Glomerular visceral epithelial cell (primary cell): ENCODE results near the gene RBM20.
A peak's percentile ranks its signal among the peaks of the same experiment; 100 is the strongest.
"Not testable (repeated sequence)": the region's sequence is repeated elsewhere in the genome, so short reads cannot be mapped to it uniquely, and the experiment has no call there.

Experiments
- DNase-seq: peaks from one replicate; pipeline ENCODE4 v3.0.0-alpha.2; 2016; ENCODE audit errors: extremely low spot score

Gene RBM20

DNA sequence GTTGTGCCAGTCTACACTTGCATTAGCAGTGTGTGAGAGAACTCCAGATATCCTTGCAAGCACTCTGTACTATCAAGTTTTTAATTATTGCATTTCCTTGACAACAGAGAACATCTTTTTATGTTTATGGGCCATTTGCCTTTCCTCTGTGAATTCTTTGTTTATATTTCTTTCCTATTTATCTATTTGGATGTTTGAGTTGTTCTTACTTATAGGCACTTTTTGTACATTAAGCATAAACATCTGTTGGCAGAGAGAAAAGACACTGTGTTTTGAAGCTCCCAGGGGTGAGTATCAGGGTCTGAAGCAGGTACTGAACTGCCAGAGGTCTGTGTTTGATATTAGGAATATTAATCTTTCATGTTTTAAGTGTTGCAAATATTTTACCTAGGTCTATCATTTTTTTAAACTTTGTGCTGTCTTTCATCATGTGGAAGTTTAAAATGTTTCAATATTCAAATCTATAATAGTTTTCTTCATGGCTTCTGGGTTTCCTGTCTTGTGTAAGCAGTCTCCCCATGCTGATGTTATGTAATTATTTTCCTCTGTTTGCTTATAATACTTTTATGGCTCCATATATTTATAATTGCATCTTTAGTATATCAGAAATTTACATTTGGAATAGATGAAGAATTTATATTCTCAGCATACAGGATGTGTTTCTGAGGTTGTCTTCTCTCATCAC is 209.9 kb downstream of the RBM20 start:
- no peak for DNase-seq

- DNase-seq, result no peak
Measured at GRCh38 chr10:110857265-110858171, 213.4 kb downstream of the RBM20 start.

DNA sequence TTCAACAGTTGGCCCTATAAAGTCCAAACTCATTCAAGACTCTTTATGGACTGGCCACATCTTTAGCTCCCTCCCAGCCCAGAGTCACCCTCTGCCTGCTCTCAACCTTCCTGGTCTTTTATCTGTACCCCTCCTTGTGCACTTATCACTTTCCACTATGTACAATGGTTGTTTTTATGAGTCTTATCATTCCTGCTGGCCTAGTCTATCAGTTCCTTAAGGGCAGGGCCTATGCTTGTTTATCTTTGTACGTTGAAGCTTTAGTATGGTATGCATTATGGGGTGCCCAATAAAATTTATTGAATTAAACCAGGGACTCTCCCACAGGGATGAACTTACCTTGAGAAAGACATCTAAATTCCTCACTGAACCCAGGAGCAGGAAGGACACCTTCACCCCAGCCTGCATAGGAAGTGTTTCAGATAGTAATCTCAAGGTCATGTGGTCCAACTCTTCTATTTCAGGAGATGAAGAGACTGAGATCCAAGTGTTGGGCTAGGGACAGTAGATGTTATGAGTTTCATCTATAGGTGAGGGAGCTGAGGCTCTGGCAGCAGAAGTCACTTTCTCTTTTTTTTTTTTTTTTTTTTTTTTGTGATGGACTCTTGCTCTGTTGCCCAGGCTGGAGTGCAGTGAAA is 214.3 kb downstream of the RBM20 start:
- DNase-seq, result no peak

DNA sequence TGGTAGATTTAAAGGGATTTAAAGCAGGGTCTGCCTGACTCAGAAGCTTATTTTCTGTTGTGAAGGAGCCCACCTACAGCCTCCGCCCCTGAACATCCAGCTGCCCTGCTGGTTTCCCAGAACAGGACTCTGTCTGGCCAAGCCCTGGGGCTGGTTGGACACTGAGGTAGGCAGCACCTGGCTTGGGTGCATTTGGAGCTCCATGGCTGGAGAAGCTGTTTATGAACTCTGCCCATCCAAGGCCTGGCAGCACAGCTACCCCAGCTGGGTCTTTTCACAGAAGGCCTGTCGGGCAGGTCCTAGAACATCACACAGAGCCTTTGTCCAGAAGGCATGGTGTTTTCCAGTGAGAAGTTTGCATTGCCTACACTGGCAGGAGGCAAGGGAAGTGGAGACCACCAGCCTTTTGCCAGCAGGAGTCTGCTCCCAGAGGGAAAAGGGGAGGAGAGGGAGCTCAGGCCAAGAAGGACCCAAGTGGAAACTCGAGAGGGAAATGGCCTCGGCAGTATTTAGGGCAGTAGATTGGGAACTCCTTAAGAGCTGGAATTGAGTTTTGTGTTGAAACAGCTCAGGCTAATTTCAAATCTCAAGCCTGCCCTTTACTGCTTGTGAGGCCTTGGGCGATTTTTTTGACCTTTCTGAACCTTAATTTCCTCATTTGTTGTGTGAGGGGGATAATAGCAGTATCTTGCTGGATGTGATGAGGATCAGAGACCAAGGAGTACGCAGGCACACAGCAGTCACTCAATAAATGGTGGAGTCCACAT is 215.3 kb downstream of the RBM20 start:
- no peak for DNase-seq

DNA sequence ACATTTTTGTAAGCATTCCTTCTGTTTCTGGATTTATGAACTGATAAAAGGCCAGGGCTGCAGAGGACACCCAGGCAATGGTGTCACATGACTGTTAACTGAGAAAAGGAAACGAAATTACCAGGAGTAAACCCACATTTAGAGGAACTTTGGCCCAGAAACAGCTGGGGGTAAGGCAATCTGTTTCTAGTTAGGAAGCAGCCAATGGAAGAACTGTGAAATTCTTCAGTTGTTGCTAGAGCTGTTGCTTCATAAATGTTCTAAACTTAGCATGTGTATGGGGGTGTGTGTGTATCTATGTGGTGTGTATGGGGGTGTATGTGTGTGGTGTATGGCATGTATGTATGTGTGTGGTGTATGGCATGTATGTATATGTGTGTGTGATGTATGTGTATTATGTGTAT is 215.8 kb downstream of the RBM20 start:
- no peak for DNase-seq

- DNase-seq, result no peak
Measured at GRCh38 chr10:110860576-110861241, 216.6 kb downstream of the RBM20 start.

DNA sequence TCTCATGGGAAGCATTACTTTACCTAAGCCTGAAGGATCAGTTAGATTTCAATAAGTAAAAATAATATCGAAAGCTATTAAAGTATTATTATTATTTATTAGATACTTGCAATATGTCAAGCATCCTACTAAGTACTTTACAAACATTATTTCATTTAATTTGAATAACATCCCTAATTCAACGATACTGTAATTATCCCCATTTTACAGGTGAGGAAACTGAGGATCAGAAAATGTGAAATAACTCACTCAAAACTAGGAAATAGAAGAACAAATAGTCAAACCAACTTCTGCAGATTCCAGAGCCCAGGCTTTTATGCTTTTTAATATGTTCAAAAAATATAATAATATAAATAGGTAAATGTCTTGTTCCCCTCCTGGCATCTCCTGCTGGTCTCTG is 217.3 kb downstream of the RBM20 start:
- DNase-seq, result no peak

DNA sequence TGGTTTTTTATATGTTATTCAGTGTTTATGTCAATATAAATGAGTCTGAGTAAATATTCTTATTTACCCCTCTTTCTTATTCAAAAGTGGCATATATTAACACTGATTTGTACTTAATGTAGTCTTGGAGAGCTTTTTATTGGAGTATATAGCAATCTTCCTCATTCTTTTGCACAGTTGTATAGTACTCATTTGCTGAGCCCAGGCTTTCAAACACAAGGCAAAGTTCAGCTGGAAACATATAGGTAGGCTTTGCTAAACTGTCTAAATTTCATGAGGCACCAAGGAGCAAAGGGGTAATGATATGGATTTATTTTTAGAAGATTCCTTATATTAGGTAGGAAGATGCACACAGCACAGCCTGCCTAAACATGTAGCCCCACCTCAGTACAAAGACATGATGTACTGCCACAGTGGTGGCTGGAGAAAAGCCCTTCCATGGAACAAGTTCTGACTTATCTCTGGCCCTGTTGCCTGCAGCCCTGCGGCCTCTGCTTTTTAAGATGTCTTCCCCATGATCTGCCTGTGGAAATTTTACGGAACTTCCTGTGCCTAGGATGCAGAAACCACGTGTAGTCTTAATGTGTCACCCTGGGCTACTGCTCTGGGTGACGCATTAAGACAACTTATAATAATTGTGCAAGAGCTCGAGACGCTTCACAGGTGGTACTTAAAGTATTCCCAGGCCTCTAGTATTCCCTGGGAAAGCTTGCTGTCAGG is 218.0 kb downstream of the RBM20 start:
- DNase-seq, result no peak

- DNase-seq, result no peak
Measured at GRCh38 chr10:110862961-110863360, 218.8 kb downstream of the RBM20 start.

GRCh38 chr10:110863361-110863760 is 219.2 kb downstream of the RBM20 start:
- DNase-seq, result no peak

GRCh38 chr10:110863956-110864355 is 219.8 kb downstream of the RBM20 start:
- no peak for DNase-seq

DNA sequence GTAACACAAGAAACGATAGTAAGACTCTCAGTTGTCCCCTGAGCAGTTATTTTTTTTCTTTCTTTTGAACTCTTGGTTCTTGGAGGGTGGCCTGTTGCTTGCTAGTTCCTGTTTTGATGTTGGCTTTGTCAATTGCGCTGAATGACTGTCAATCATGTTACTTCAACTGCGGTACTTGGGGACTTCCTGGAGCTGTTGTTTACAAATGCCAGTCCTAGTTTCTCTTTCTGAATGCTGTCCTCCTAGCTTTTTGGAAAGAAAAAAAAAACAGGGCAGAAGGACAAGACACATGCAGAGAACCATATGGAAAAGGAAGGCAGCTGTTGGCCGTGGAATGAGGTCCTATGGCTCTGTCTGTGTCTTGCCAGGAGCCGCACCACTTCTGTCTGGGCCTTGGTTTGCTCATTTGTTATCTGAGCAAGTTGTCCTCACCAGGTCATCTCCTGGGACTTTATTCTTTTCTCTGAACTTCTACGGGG is 220.6 kb downstream of the RBM20 start:
- no peak for DNase-seq

- peak; percentile 10 for DNase-seq
Measured at GRCh38 chr10:110865186-110865808, 221.2 kb downstream of the RBM20 start.

DNA sequence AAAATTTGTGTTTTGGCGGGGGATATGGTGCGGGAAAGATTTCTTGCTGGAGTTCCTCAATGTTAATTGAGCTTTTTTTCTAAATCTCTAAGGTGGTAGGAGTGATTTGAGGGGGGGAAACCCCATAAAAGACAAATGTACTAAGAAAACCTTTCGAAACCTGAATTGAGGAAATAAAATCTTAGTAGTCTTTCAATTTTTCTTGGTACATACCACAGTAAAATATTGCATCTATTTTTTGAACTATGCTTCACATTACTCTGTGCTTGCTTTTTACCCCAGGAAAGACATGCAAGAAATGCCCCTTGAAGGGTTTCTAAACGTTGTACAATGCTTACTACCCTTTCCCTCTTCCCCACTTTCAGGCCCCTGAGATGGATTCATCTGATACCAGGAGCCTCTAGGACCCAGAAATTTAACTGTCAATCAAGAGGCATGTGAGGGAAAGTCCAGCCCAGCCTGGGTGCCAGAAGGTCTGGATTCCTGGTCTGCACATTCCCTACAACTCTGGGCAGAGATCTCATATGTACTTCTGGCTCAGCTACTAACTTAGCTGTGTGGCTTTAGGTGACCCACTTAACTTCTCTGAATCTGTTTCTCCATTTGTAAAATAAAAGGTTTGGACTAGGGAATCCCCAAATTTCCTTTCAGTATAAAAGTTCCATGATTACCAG is 221.8 kb downstream of the RBM20 start:
- DNase-seq, result no peak

GRCh38 chr10:110867011-110867806 is 223.1 kb downstream of the RBM20 start:
- DNase-seq, result not testable (repeated sequence)

DNA sequence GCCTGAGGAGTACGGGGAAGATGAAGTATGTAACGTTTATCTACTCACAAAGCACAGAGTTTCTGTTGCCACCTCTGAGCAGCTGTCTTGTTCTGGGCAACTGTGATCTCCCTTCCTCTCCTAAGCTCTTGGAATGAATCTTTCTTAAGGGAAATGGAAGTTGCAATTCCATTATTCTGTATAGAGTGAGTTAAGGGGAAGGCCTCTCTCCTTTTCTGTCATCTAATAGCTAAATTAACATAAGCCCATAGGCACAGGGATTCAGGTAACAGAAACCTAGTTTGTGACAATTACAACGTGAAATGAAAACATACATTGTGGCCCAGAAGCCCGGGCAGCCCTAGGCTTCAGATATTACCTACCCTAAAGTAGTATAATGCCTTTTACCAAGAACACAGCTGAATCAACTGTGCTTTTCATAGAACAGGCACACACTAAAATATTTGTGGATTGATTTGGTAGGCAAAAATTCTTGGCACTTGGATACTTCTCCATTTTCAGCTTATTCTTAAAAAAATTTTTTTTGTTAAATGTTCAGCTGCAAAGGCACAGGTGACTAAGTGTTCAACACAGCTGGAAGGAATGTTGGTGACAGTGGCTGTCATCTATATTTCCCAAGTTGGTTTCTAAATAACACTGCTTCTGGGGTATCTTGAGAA is 223.8 kb downstream of the RBM20 start:
- no peak for DNase-seq

DNA sequence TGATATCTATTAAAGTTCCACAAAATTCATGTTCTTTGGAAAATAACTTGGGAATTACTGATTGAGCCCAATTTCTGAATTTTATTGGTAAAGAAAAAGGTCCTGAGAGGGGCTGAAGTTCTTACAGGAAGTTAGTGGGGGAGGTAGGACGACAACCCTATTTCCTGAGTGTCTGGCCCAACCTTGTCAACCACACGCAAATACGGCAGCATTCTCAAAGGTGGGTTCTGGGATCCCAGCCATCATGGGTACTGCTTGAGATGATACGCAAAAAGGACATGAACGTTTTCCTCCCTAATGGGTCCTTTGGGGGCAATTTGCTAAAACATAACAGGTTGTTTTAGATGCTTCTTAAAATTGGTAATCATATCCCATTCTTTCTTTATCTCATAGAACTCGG is 224.8 kb downstream of the RBM20 start:
- DNase-seq, result no peak

- no peak for DNase-seq
Measured at GRCh38 chr10:110870823-110871297, 226.7 kb downstream of the RBM20 start.
